Measurements from ENCODE around the gene CCAR1.

DNA sequence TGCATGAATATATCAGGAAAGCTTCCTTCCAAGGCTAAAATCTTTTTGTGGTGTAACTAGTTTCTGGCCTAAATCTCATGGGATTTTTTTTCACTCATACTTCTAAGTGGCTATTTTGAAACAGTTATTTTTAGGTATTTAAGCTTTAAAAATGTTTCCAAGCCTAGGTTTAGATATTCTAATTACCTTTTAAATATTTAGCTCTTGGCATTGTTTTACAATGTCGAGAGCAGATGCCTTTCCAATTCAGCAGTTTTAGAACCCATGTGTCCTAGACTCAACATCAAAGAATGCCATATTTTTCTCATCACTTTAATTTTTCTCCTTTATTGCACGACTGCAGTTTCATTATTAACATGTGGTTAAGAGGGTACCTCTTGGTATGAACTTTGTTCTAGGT lies 79.2 kb downstream of the CCAR1 start:
- TF ChIP-seq ZNF558 (CRISPR knock-in tag; IDR thresholded peaks at IDR 0.05; ENCODE audit: borderline replicate concordance) (no peak), ZMAT3 (CRISPR knock-in tag; conservative IDR thresholded peaks at IDR 0.05) (no peak), HMG20A (CRISPR knock-in tag; IDR thresholded peaks at IDR 0.05; ENCODE audit: borderline replicate concordance) (no peak)
- TF ChIP-seq, protein P1, sequence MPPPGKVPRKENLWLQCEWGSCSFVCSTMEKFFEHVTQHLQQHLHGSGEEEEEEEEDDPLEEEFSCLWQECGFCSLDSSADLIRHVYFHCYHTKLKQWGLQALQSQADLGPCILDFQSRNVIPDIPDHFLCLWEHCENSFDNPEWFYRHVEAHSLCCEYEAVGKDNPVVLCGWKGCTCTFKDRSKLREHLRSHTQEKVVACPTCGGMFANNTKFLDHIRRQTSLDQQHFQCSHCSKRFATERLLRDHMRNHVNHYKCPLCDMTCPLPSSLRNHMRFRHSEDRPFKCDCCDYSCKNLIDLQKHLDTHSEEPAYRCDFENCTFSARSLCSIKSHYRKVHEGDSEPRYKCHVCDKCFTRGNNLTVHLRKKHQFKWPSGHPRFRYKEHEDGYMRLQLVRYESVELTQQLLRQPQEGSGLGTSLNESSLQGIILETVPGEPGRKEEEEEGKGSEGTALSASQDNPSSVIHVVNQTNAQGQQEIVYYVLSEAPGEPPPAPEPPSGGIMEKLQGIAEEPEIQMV (CRISPR knock-in tag; IDR thresholded peaks at IDR 0.05; ENCODE audit: low read depth): no peak
- TF ChIP-seq, protein P2, sequence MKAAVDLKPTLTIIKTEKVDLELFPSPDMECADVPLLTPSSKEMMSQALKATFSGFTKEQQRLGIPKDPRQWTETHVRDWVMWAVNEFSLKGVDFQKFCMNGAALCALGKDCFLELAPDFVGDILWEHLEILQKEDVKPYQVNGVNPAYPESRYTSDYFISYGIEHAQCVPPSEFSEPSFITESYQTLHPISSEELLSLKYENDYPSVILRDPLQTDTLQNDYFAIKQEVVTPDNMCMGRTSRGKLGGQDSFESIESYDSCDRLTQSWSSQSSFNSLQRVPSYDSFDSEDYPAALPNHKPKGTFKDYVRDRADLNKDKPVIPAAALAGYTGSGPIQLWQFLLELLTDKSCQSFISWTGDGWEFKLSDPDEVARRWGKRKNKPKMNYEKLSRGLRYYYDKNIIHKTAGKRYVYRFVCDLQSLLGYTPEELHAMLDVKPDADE (CRISPR knock-in tag; IDR thresholded peaks at IDR 0.05): no peak
- TF ChIP-seq, protein P3, sequence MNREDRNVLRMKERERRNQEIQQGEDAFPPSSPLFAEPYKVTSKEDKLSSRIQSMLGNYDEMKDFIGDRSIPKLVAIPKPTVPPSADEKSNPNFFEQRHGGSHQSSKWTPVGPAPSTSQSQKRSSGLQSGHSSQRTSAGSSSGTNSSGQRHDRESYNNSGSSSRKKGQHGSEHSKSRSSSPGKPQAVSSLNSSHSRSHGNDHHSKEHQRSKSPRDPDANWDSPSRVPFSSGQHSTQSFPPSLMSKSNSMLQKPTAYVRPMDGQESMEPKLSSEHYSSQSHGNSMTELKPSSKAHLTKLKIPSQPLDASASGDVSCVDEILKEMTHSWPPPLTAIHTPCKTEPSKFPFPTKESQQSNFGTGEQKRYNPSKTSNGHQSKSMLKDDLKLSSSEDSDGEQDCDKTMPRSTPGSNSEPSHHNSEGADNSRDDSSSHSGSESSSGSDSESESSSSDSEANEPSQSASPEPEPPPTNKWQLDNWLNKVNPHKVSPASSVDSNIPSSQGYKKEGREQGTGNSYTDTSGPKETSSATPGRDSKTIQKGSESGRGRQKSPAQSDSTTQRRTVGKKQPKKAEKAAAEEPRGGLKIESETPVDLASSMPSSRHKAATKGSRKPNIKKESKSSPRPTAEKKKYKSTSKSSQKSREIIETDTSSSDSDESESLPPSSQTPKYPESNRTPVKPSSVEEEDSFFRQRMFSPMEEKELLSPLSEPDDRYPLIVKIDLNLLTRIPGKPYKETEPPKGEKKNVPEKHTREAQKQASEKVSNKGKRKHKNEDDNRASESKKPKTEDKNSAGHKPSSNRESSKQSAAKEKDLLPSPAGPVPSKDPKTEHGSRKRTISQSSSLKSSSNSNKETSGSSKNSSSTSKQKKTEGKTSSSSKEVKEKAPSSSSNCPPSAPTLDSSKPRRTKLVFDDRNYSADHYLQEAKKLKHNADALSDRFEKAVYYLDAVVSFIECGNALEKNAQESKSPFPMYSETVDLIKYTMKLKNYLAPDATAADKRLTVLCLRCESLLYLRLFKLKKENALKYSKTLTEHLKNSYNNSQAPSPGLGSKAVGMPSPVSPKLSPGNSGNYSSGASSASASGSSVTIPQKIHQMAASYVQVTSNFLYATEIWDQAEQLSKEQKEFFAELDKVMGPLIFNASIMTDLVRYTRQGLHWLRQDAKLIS (CRISPR knock-in tag; IDR thresholded peaks at IDR 0.05): no peak

Measured in HepG2 (cell line).